KOPT-K1 (cell line): ENCODE results near the gene U2AF2.

Source experiments
- H3K27ac ChIP-seq: fragments of 200-600 bp; sonication (generic); 2 replicates; pipeline ENCODE4 v1.5.1; 2016; ENCODE audit warnings: antibody characterized with exemption, mild to moderate bottlenecking, low read depth, low read length; ENCODE audit not compliant: poor library complexity, severe bottlenecking
- H3K36me3 ChIP-seq: fragments of 200-600 bp; sonication (generic); 2 replicates; pipeline ENCODE4 v1.5.1; 2017; ENCODE audit warnings: antibody characterized with exemption, mild to moderate bottlenecking, low read length, moderate library complexity; ENCODE audit not compliant: insufficient read depth
- H3K9me3 ChIP-seq: fragments of 200-600 bp; sonication (generic); 2 replicates; pipeline ENCODE4 v1.5.1; 2017; ENCODE audit warnings: antibody characterized with exemption, low read length, mild to moderate bottlenecking; ENCODE audit not compliant: insufficient read depth, poor library complexity, severe bottlenecking

The U2AF2 gene

GRCh38 chr19:55654868-55655647, at the start of gene U2AF2:
Gene U2AF2 (plus strand): TSS chr19:55655035. CDS start chr19:55655105, 70 bp downstream.
- Histone ChIP-seq H3K36me3 (peaks cover 42% of the 10 kb centered on the region), H3K9me3 (no peaks in the 10 kb centered on the region)

GRCh38 chr19:55605207-55605636, 49.6 kb upstream of the U2AF2 start:
- H3K27ac ChIP-seq, result peak overlapping the region; percentile 82
- H3K9me3 ChIP-seq, result no peaks in the 10 kb centered on the region
- H3K36me3 ChIP-seq, result peaks cover 15% of the 10 kb centered on the region; the same call in 1 of the 2 replicates

More at GRCh38 chr19:55654868-55655647, at the start of gene U2AF2:
- peak within 1 kb of the TSS; percentile 100 for H3K27ac ChIP-seq

- no peaks in the 10 kb centered on the region for H3K9me3 ChIP-seq
- H3K27ac ChIP-seq, result peak within 1 kb of the TSS; percentile 82
- H3K36me3 ChIP-seq, result peaks cover 19% of the 10 kb centered on the region; the same call in 1 of the 2 replicates
Observed at GRCh38 chr19:55605637-55606470, 49.0 kb upstream of the U2AF2 start, which contains the start of gene ZNF865. Gene ZNF865 (plus strand): TSS chr19:55605647. CDS start chr19:55613619, 7,972 bp downstream.

- Histone ChIP-seq H3K9me3 (no peaks in the 10 kb centered on the region), H3K36me3 (peaks cover 19% of the 10 kb centered on the region; the same call in 1 of the 2 replicates), H3K27ac (peak overlapping the region; percentile 82)
Observed at GRCh38 chr19:55606471-55606787, 48.4 kb upstream of the U2AF2 start.

GRCh38 chr19:55606817-55607216, 48.0 kb upstream of the U2AF2 start:
- Histone ChIP-seq H3K9me3 (no peaks in the 10 kb centered on the region), H3K27ac (peak overlapping the region; percentile 82), H3K36me3 (peaks cover 19% of the 10 kb centered on the region; the same call in 1 of the 2 replicates)

GRCh38 chr19:55609326-55609725, 45.5 kb upstream of the U2AF2 start:
- no peaks in the 10 kb centered on the region for H3K9me3 ChIP-seq
- peaks cover 22% of the 10 kb centered on the region; the same call in 1 of the 2 replicates for H3K36me3 ChIP-seq
- H3K27ac ChIP-seq, result no peak overlapping the region

- Histone ChIP-seq H3K36me3 (peaks cover 35% of the 10 kb centered on the region; the same call in 1 of the 2 replicates), H3K27ac (no peak overlapping the region), H3K9me3 (no peaks in the 10 kb centered on the region)
Observed at GRCh38 chr19:55611300-55611982, 43.4 kb upstream of the U2AF2 start.

GRCh38 chr19:55611983-55612645, 42.7 kb upstream of the U2AF2 start:
- Histone ChIP-seq H3K36me3 (peaks cover 41% of the 10 kb centered on the region; the same call in 1 of the 2 replicates), H3K27ac (no peak overlapping the region), H3K9me3 (no peaks in the 10 kb centered on the region)

- Histone ChIP-seq H3K9me3 (no peaks in the 10 kb centered on the region), H3K36me3 (peaks cover 51% of the 10 kb centered on the region)
Observed at GRCh38 chr19:55613396-55613795, 41.4 kb upstream of the U2AF2 start.

GRCh38 chr19:55613930-55614710, 40.7 kb upstream of the U2AF2 start:
- Histone ChIP-seq H3K36me3 (peaks cover 46% of the 10 kb centered on the region), H3K9me3 (no peaks in the 10 kb centered on the region), H3K27ac (no peak overlapping the region)

More at GRCh38 chr19:55613396-55613795, 41.4 kb upstream of the U2AF2 start:
- H3K27ac ChIP-seq, result no peak overlapping the region

GRCh38 chr19:55614711-55615542, 39.9 kb upstream of the U2AF2 start:
- Histone ChIP-seq H3K36me3 (peaks cover 38% of the 10 kb centered on the region), H3K9me3 (no peaks in the 10 kb centered on the region), H3K27ac (no peak overlapping the region)

- H3K9me3 ChIP-seq, result no peaks in the 10 kb centered on the region
- H3K36me3 ChIP-seq, result peaks cover 32% of the 10 kb centered on the region
- H3K27ac ChIP-seq, result no peak overlapping the region
Observed at GRCh38 chr19:55615543-55616394, 39.1 kb upstream of the U2AF2 start.
